IPS-20b (cell line): ENCODE measurements around the gene CDPF1.

Experiments used
- H3K27ac ChIP-seq: one replicate; pipeline ENCODE4 v1.5.1; 2013; ENCODE audit warnings: low read length
- H3K27me3 ChIP-seq: 2 replicates; pipeline ENCODE4 v1.6.1; 2013; ENCODE audit warnings: mild to moderate bottlenecking, low read length, inconsistent platforms; ENCODE audit not compliant: insufficient read depth
- H3K36me3 ChIP-seq: 2 replicates; pipeline ENCODE4 v1.6.1; 2013; ENCODE audit warnings: low read depth, mild to moderate bottlenecking, inconsistent platforms, low read length, moderate library complexity; ENCODE audit not compliant: insufficient read depth
- H3K4me1 ChIP-seq: 2 replicates; pipeline ENCODE4 v1.6.1; 2013; ENCODE audit warnings: mild to moderate bottlenecking, control low read depth, inconsistent platforms, low read length, moderate library complexity; ENCODE audit not compliant: insufficient read depth
- H3K4me3 ChIP-seq: 2 replicates; pipeline ENCODE4 v1.5.1; 2013; ENCODE audit warnings: mild to moderate bottlenecking, low read length, inconsistent platforms
- H3K9ac ChIP-seq: 2 replicates; pipeline ENCODE4 v1.6.1; 2013; ENCODE audit warnings: low read depth, mild to moderate bottlenecking, inconsistent platforms, low read length, moderate library complexity
- H3K9me3 ChIP-seq: 2 replicates; pipeline ENCODE4 v1.6.1; 2013; ENCODE audit warnings: mild to moderate bottlenecking, low read depth, low read length, inconsistent platforms; ENCODE audit not compliant: insufficient read depth

The CDPF1 gene

DNA sequence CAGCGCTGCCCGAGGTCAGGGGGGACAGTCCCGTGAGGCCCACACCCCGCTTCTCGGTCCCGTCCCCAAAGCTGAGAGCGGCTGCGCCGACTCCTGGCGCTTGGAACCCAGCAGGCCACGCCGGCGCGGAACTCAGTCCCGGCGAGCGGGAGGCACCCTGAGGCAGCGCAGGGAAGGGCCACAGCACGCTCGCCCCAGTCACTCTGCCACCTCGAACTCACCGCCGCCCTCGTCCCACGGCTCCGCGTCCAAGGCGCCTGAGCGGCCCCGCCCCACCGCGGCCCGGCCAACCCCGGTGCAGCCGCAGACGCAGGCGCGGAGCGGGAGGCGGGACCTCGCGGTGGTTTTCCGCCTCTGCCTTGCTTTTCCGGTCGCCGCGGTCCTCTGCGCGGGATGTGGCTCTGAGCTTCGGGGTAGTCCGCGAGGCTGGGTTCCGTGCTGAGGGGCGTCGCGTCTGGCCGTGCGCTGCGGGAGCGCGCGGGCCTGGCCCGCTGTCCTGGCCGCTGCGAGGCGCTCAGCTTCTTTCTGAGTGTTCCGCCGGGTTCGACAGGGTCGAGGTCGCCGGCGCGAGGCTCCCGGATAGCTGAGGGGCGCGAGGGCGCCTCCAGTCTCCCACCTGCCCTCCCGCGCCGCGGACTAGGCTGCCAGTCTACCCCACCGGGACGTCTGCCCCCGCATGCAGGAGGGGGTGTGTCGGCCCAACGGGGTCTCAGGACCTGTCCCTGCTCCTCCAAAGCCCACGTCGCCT, at the start of gene CDPF1:
TSS of gene CDPF1 (minus strand) at position 259 of the 748 bp plus-strand sequence. CDS start 2,009 bp downstream, outside the sequence.
- no peaks in the 10 kb centered on the region for H3K36me3 ChIP-seq
- peak within 1 kb of the TSS; percentile 69; the same call in 1 of the 2 replicates for H3K9ac ChIP-seq
- no peaks in the 10 kb centered on the region for H3K9me3 ChIP-seq
- H3K27me3 ChIP-seq, result peaks cover 14% of the 10 kb centered on the region
- no peaks in the 10 kb centered on the region for H3K4me1 ChIP-seq
- H3K4me3 ChIP-seq, result peak within 1 kb of the TSS; percentile 78
- no peak within 1 kb of the TSS for H3K27ac ChIP-seq

DNA sequence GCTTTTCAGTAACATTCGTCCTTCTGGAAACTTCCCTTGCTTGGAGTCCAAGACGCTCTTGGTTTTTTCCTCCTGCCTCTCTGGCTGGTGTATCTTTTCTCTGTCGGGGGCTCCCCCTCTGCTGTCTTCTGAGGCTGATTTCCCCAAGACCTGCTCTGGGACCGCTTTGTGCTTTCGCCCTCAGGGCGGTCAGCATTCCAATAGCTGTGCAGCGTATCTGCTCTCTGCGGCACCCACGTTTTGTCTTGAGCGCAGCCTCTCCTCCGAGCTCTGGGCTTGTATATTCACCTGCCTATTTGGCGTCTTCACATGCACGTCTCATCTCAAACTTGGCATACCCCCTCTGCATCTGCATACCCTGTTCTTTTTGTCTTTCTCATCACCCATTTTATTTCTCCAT, 49.0 kb upstream of the CDPF1 start:
- Histone ChIP-seq H3K4me3 (no peak overlapping the region), H3K9ac (no peak overlapping the region), H3K27ac (no peak overlapping the region), H3K27me3 (no peaks in the 10 kb centered on the region), H3K9me3 (no peaks in the 10 kb centered on the region), H3K4me1 (peaks cover 3% of the 10 kb centered on the region; the same call in 1 of the 2 replicates), H3K36me3 (peaks cover 38% of the 10 kb centered on the region)

DNA sequence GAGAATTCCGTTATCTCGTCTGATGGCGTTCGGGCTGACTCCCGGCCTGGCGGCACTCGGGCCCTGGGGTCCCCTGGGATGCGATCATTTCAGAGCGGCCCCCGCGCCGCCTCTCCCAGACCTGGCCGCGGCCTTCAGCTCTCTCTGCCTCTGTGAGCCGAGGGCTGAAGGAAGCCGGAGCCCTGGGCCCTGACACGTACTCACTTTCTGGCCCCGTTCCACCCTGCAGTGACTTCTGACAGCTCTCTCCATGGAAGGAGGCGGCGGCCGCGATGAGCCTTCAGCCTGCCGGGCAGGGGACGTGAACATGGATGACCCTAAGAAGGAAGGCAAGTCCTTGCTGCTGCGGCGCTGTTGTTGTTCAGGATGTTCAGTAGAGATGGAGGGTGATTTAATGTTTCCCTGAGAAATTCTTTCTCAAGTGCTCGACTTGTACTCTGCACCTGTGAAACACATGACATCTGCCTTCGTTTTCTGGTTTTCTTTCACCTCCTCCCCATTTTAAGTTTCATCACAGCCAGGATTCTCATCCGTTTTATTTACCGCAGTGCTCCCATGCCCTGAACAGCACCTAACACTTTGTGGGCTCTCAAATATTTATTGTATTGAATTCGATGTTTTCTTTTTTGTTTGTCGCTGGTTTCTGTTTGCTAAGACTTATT, 47.2 kb upstream of the CDPF1 start:
- peaks cover 36% of the 10 kb centered on the region for H3K36me3 ChIP-seq
- H3K9ac ChIP-seq, result peak overlapping the region; percentile 74; the same call in 1 of the 2 replicates
- H3K4me3 ChIP-seq, result peak overlapping the region; percentile 87
- no peaks in the 10 kb centered on the region for H3K27me3 ChIP-seq
- peaks cover 3% of the 10 kb centered on the region; the same call in 1 of the 2 replicates for H3K4me1 ChIP-seq
- no peak overlapping the region for H3K27ac ChIP-seq
- no peaks in the 10 kb centered on the region for H3K9me3 ChIP-seq

DNA sequence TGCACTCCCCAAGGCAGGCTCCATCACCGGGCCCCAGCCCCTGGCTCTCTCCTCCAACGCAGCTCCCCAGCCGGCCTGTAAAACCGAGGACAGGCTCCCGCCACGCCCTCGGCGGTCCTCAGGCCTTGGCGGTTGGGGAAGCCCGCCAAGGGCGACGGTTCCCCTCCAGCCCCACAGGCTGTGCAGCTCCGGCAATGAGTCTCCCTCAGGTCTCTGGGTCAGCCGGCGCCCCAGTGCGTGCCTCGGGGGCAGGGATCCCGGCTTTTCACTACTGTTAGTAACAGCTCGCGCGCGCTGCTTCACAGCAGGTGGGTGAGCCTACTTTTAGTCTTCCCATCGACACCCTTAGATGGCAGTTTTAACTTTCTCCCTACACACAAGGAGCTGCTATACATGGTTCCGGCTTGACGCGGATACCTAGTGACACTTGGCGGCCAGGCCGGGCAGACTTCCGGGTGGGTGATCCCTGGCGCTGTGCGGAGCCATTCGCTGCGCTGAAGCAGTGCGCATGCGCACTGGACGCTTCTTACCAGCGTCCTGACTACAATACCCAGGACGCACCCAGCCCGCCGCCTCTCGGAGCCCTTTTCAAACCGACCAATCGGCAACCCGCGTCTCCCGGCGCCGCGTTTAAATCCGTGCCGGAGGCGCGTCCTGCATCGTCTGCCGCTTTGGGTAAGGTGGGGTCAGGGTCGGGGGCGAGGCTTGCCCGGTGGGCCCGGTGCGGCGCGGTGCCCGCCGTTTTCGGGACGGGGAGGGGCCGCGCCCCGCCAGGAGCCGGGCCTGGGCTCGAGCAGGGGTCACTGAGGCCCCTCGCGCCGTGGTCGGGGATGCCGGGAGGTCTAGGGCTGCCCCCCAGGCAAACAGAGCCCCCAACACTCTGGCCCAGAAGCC, 46.4 kb upstream of the CDPF1 start, which contains the start of gene GTSE1:
TSS of gene GTSE1 (plus strand) at position 614 of the 894 bp plus-strand sequence. CDS start 531 bp downstream, outside the sequence.
- peaks cover 3% of the 10 kb centered on the region; the same call in 1 of the 2 replicates for H3K4me1 ChIP-seq
- H3K9ac ChIP-seq, result peak within 1 kb of the TSS; percentile 80; the same call in 1 of the 2 replicates
- H3K9me3 ChIP-seq, result no peaks in the 10 kb centered on the region
- peak within 1 kb of the TSS; percentile 53 for H3K27ac ChIP-seq
- peaks cover 39% of the 10 kb centered on the region for H3K36me3 ChIP-seq
- H3K4me3 ChIP-seq, result peak within 1 kb of the TSS; percentile 87
- no peaks in the 10 kb centered on the region for H3K27me3 ChIP-seq

- Histone ChIP-seq H3K27ac (no peak overlapping the region), H3K9me3 (no peaks in the 10 kb centered on the region), H3K4me1 (peaks cover 3% of the 10 kb centered on the region; the same call in 1 of the 2 replicates), H3K27me3 (no peaks in the 10 kb centered on the region), H3K9ac (peak overlapping the region; percentile 80; the same call in 1 of the 2 replicates), H3K4me3 (peak overlapping the region; percentile 87), H3K36me3 (peaks cover 30% of the 10 kb centered on the region)
Observed at GRCh38 chr22:46295277-46295971, 45.3 kb upstream of the CDPF1 start.

GRCh38 chr22:46294784-46295183, 44.7 kb upstream of the CDPF1 start:
- H3K4me3 ChIP-seq, result no peak overlapping the region
- no peak overlapping the region for H3K27ac ChIP-seq
- no peaks in the 10 kb centered on the region for H3K9me3 ChIP-seq
- peaks cover 24% of the 10 kb centered on the region for H3K36me3 ChIP-seq
- no peak overlapping the region for H3K9ac ChIP-seq
- H3K27me3 ChIP-seq, result no peaks in the 10 kb centered on the region
- peaks cover 3% of the 10 kb centered on the region; the same call in 1 of the 2 replicates for H3K4me1 ChIP-seq

- no peak overlapping the region for H3K4me3 ChIP-seq
- no peak overlapping the region for H3K27ac ChIP-seq
- no peak overlapping the region for H3K9ac ChIP-seq
- peaks cover 3% of the 10 kb centered on the region; the same call in 1 of the 2 replicates for H3K4me1 ChIP-seq
- H3K36me3 ChIP-seq, result peaks cover 16% of the 10 kb centered on the region; the same call in 1 of the 2 replicates
- H3K9me3 ChIP-seq, result no peaks in the 10 kb centered on the region
- H3K27me3 ChIP-seq, result no peaks in the 10 kb centered on the region
Observed at GRCh38 chr22:46293577-46294260, 43.6 kb upstream of the CDPF1 start.

- H3K27ac ChIP-seq, result no peak overlapping the region
- peaks cover 12% of the 10 kb centered on the region; the same call in 1 of the 2 replicates for H3K36me3 ChIP-seq
- H3K27me3 ChIP-seq, result no peaks in the 10 kb centered on the region
- H3K4me3 ChIP-seq, result no peak overlapping the region
- H3K9me3 ChIP-seq, result no peaks in the 10 kb centered on the region
- no peak overlapping the region for H3K9ac ChIP-seq
- peaks cover 3% of the 10 kb centered on the region; the same call in 1 of the 2 replicates for H3K4me1 ChIP-seq
Observed at GRCh38 chr22:46292732-46293131, 42.6 kb upstream of the CDPF1 start.

- peaks cover 3% of the 10 kb centered on the region; the same call in 1 of the 2 replicates for H3K4me1 ChIP-seq
Observed at GRCh38 chr22:46292173-46292572, 42.1 kb upstream of the CDPF1 start.

More at GRCh38 chr22:46292173-46292572, 42.1 kb upstream of the CDPF1 start:
- no peaks in the 10 kb centered on the region for H3K27me3 ChIP-seq
- peaks cover 12% of the 10 kb centered on the region; the same call in 1 of the 2 replicates for H3K36me3 ChIP-seq
- no peak overlapping the region for H3K4me3 ChIP-seq
- no peak overlapping the region for H3K27ac ChIP-seq
- no peaks in the 10 kb centered on the region for H3K9me3 ChIP-seq
- H3K9ac ChIP-seq, result no peak overlapping the region
